HCT116 (cell line): ENCODE measurements around the gene OR2S2. TPM values are rescaled to one million over a fixed set of nuclear protein-coding genes. Genes with fewer than 3 reads are reported as not detected.

ENCODE experiments used
- ATAC-seq: fragments of 200-7000 bp; cut with Tn5 transposase; 2 replicates; pipeline ENCODE4 v1.9.1; 2020; ENCODE audit warnings: mild to moderate bottlenecking, moderate library complexity
- BruUV-seq: library from RNA; stranded (reverse); fragments of 400-500 nt; replicated peaks from 2 replicates; lab custom pipeline; 2021; lab: Mats Ljungman, UMichigan
- CTCF ChIA-PET: fragments of 300-600 bp; sonication (Branson Sonifier 250); formaldehyde crosslinking; loops from one replicate; lab custom pipeline; 2021; ENCODE audit warnings: antibody characterized with exemption; lab: Charles Lee
- POLR2A ChIA-PET: fragments of 300-600, 350-600 bp; sonication (Branson Sonifier 250); formaldehyde crosslinking; loops from one replicate; lab custom pipeline; 2021; ENCODE audit warnings: antibody characterized with exemption; lab: Charles Lee
- RAD21 ChIA-PET, 2 experiments: fragments of 300-600 bp; sonication (Branson Sonifier 250); formaldehyde crosslinking; loops; one replicate each; lab custom pipeline; 2023; ENCODE audit warnings: low total read pairs in 2 of 2; ENCODE audit not compliant: uncharacterized antibody in 2 of 2, unreplicated experiment in 2 of 2, low non-redundant PET in 1 of 2; lab: Charles Lee
- DNase-seq: peaks from one replicate; pipeline ENCODE4 v3.0.0-alpha.2; 2010; ENCODE audit warnings: low read depth, low spot score
- H2AFZ ChIP-seq: fragments of 200-600 bp; shearing (Covaris generic), sonication (generic); 2 replicates; pipeline ENCODE4 v1.6.1; 2017; ENCODE audit warnings: low read depth, mixed run types, mixed read lengths, antibody characterized with exemption, low read length; ENCODE audit not compliant: poor library complexity, severe bottlenecking
- H3K27ac ChIP-seq: 2 replicates; pipeline ENCODE4 v1.5.1; 2012; ENCODE audit warnings: low read depth, low read length
- H3K27me3 ChIP-seq: fragments of 200-600 bp; sonication (generic); 2 replicates; pipeline ENCODE4 v1.6.1; 2016; ENCODE audit warnings: mixed run types, low read length, mixed read lengths; ENCODE audit not compliant: insufficient read depth
- H3K36me3 ChIP-seq, 2 experiments: fragments of 200-500 bp in 1 of 2; fragments of 200-600 bp in 1 of 2; sonication (Bioruptor generic) in 1 of 2; sonication (generic) in 1 of 2; 2 replicates each; pipeline versions ENCODE4 v1.5.1 to v1.6.1; 2014 to 2016; ENCODE audit warnings: low read length in 2 of 2, inconsistent platforms in 1 of 2, mixed read lengths in 1 of 2, mixed run types in 1 of 2; ENCODE audit not compliant: insufficient read depth in 2 of 2, control insufficient read depth in 1 of 2
- H3K4me1 ChIP-seq, 2 experiments: fragments of 200-600 bp in 1 of 2; sonication (generic) in 1 of 2; 2 replicates each; pipeline versions ENCODE4 v1.5.1 to v1.6.1; 2012 to 2017; ENCODE audit warnings: low read length in 2 of 2, inconsistent platforms in 1 of 2, mild to moderate bottlenecking in 1 of 2, mixed read lengths in 1 of 2, mixed run types in 1 of 2, moderate library complexity in 1 of 2; ENCODE audit not compliant: insufficient read depth in 2 of 2, control insufficient read depth in 1 of 2
- H3K4me2 ChIP-seq: fragments of 200-600 bp; sonication (generic); 2 replicates; pipeline ENCODE4 v1.6.1; 2017; ENCODE audit warnings: mixed run types, low read length, mixed read lengths
- H3K4me3 ChIP-seq, 2 experiments: fragments of 200-600 bp in 1 of 2; sonication (generic) in 1 of 2; replicated peaks in 1 of 2; 2 replicates each; pipeline ENCODE4 v1.5.1; 2011 to 2016; ENCODE audit warnings: low read length in 2 of 2, control low read depth in 1 of 2, low read depth in 1 of 2, mild to moderate bottlenecking in 1 of 2, mixed read lengths in 1 of 2, mixed run types in 1 of 2
- H3K79me2 ChIP-seq: fragments of 200-600 bp; sonication (generic); 2 replicates; pipeline ENCODE4 v1.6.1; 2017; ENCODE audit warnings: mild to moderate bottlenecking, mixed run types, low read length, moderate library complexity, mixed read lengths; ENCODE audit not compliant: insufficient read depth
- H3K9ac ChIP-seq: fragments of 200-600 bp; sonication (generic); 2 replicates; pipeline ENCODE4 v1.6.1; 2016; ENCODE audit warnings: low read length, mixed read lengths
- H3K9me2 ChIP-seq: fragments of 200-600 bp; sonication (generic), shearing (Covaris generic); 2 replicates; pipeline ENCODE4 v1.6.1; 2017; ENCODE audit warnings: mixed run types, mild to moderate bottlenecking, moderate library complexity; ENCODE audit not compliant: insufficient read depth
- H3K9me3 ChIP-seq, 2 experiments: fragments of 200-500 bp in 1 of 2; fragments of 200-600 bp in 1 of 2; sonication (Bioruptor generic) in 1 of 2; sonication (generic) in 1 of 2; 2 replicates each; pipeline ENCODE4 v1.6.1; 2014 to 2017; ENCODE audit warnings: low read length in 2 of 2, mixed read lengths in 2 of 2, inconsistent platforms in 1 of 2, low read depth in 1 of 2, mild to moderate bottlenecking in 1 of 2, mixed run types in 1 of 2, moderate library complexity in 1 of 2; ENCODE audit not compliant: control insufficient read depth in 1 of 2, insufficient read depth in 1 of 2
- H4K20me1 ChIP-seq: fragments of 200-600 bp; sonication (generic), shearing (Covaris generic); 2 replicates; pipeline ENCODE4 v1.6.1; 2017; ENCODE audit warnings: mixed run types, mild to moderate bottlenecking, moderate library complexity; ENCODE audit not compliant: insufficient read depth
- EZH2phosphoT487 ChIP-seq: fragments of 200-600 bp; IDR thresholded peaks from 2 replicates; pipeline ENCODE4 v1.6.1; 2018; ENCODE audit warnings: antibody characterized with exemption, borderline replicate concordance
- MAX ChIP-seq: IDR thresholded peaks from 2 replicates; pipeline ENCODE4 v1.6.1; 2012
- SRF ChIP-seq: IDR thresholded peaks from 2 replicates; pipeline ENCODE4 v1.6.1; 2012; ENCODE audit warnings: low read depth
- ZNF274 ChIP-seq: fragments of 200-500 bp; sonication (Bioruptor generic); IDR thresholded peaks from 2 replicates; pipeline ENCODE4 v1.6.1; 2014; ENCODE audit warnings: mild to moderate bottlenecking, low read depth, low read length, inconsistent platforms
- intact Hi-C: fragments of 100-400 bp; cut with micrococcal nuclease; formaldehyde crosslinking; loops from 2 replicates; pipeline ENCODE4 v1.10.0; 2022
- total RNA-seq: library from RNA; stranded (reverse); gene quantifications from one replicate; pipeline ENCODE4 v1.2.1, GENCODE V29; 2021; ENCODE audit not compliant: unreplicated experiment

OR2S2 gene
- total RNA-seq, 1 experiment from 2014 or later, result not detected

DNA sequence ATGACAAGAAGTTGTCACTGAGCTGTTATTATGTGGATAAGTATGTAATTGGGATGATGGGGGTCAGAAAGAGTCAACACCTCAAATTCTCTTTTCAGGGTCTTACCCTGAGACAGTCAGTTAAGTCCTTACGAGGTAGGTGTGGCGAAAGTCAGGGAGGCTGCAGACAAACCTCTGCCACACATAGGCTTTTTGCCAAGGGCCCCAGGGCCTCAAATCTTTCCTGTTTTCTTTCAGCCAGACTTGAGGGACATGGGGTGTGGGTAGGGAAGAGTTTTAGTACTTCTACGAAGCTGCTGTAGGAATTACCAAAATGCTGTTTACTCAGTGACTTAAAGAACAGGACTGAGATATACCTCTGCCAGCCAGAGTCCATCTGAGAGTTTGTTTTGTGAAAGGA is 13.8 kb downstream of the OR2S2 start:
- Histone ChIP-seq H2AFZ (no peak overlapping the region), H3K36me3 (no peaks in the 10 kb centered on the region), H3K9me3 (no peaks in the 10 kb centered on the region), H3K27ac (no peak overlapping the region), H3K4me2 (no peak overlapping the region), H3K4me1 (peaks cover 5 to 21% of the 10 kb centered on the region in 2 experiments; a peak in 3 of 4 replicates), H3K79me2 (no peaks in the 10 kb centered on the region), H3K4me3 (no peak overlapping the region), H3K9ac (no peak overlapping the region)
- DNase-seq, result no peak
- no peak for ATAC-seq
- POLR2A ChIA-PET, result interaction anchor here (0.6 kb wide), 1 partner anchor 171 kb away, joined by 3 read pairs; no protein-coding TSS in a partner anchor
- intact Hi-C loops, result no loop called here
- CTCF ChIA-PET, result interaction anchor here (1.1 kb wide), 1 partner anchor 62 kb away, joined by 3 read pairs; no protein-coding TSS in a partner anchor
- RAD21 ChIA-PET, result no interaction called here
- TF ChIP-seq EZH2phosphoT487 (no peak), SRF (no peak), MAX (no peak)
- TF ChIP-seq, all 23 proteins: peak for 0
- no peaks in the 10 kb centered on the region for H4K20me1 ChIP-seq
- H3K27me3 ChIP-seq, result no peaks in the 10 kb centered on the region
- BruUV-seq, result no TSS peak
- no peaks in the 10 kb centered on the region for H3K9me2 ChIP-seq

GRCh38 chr9:35942286-35942685 is 15.7 kb downstream of the OR2S2 start:
- H3K9me2 ChIP-seq, result no peaks in the 10 kb centered on the region
- no peaks in the 10 kb centered on the region for H3K36me3 ChIP-seq
- no peak overlapping the region for H2AFZ ChIP-seq
- intact Hi-C loops, result no loop called here
- no peaks in the 10 kb centered on the region for H3K9me3 ChIP-seq
- no TSS peak for BruUV-seq
- no peak for DNase-seq
- POLR2A ChIA-PET, result no interaction called here
- no peak for TF ChIP-seq ZNF274
- no peaks in the 10 kb centered on the region for H4K20me1 ChIP-seq
- no peak overlapping the region for H3K27ac ChIP-seq
- H3K4me3 ChIP-seq, result no peak overlapping the region
- RAD21 ChIA-PET, result no interaction called here
- ATAC-seq, result no peak
- no peaks in the 10 kb centered on the region for H3K27me3 ChIP-seq
- peaks cover 0 to 13% of the 10 kb centered on the region in 2 experiments; a peak in 2 of 4 replicates for H3K4me1 ChIP-seq
- no peaks in the 10 kb centered on the region for H3K79me2 ChIP-seq
- no peak overlapping the region for H3K9ac ChIP-seq
- CTCF ChIA-PET, result no interaction called here
- no peak overlapping the region for H3K4me2 ChIP-seq
